PFSK-1 (cell line): ENCODE results near the gene LILRB2.

Experiments
- FOXP2 ChIP-seq: optimal IDR thresholded peaks from 2 replicates; pipeline ENCODE3; 2011; ENCODE audit warnings: borderline replicate concordance, control low read depth, inconsistent platforms; ENCODE audit not compliant: insufficient read depth; ENCODE audit errors: extremely low read length, extremely low read depth
- POLR2AphosphoS5 ChIP-seq: IDR thresholded peaks from 2 replicates; pipeline ENCODE4 v1.6.1; 2012; ENCODE audit warnings: low read depth, mild to moderate bottlenecking, control low read depth, low read length, moderate library complexity
- REST ChIP-seq, 2 experiments: IDR thresholded peaks; 2 replicates each; pipeline versions ENCODE4 v1.6.1 to v1.8.0; 2011 to 2012; ENCODE audit warnings: low read depth in 2 of 2, low read length in 2 of 2, control low read depth in 1 of 2, inconsistent platforms in 1 of 2, mild to moderate bottlenecking in 1 of 2, moderate library complexity in 1 of 2; ENCODE audit not compliant: insufficient read depth in 1 of 2
- SIN3A ChIP-seq: IDR thresholded peaks from 2 replicates; pipeline ENCODE4 v1.6.1; 2012; ENCODE audit warnings: mild to moderate bottlenecking, low read length, moderate library complexity, borderline replicate concordance; ENCODE audit not compliant: insufficient read depth
- TAF1 ChIP-seq: IDR thresholded peaks from 2 replicates; pipeline ENCODE4 v1.6.1; 2012; ENCODE audit warnings: low read length, control low read depth, borderline replicate concordance; ENCODE audit not compliant: insufficient read depth

Gene LILRB2

GRCh38 chr19:54233941-54234340, 47.0 kb downstream of the LILRB2 start:
- no peak for TF ChIP-seq FOXP2
- no peak for TF ChIP-seq REST (IDR thresholded peaks at IDR 0.05; ENCODE audit: insufficient read depth in 1 of 2, low read depth in 2 of 2, low read length in 2 of 2)
- TF ChIP-seq SIN3A: no peak
- no peak for TF ChIP-seq POLR2AphosphoS5
- no peak for TF ChIP-seq TAF1

- TF ChIP-seq FOXP2 (peak; percentile 88), REST (IDR thresholded peaks at IDR 0.05; ENCODE audit: insufficient read depth in 1 of 2, low read depth in 2 of 2, low read length in 2 of 2) (no peak)
Observed at GRCh38 chr19:54231077-54231931, 49.6 kb downstream of the LILRB2 start.

GRCh38 chr19:54230031-54230430, 50.9 kb downstream of the LILRB2 start:
- no peak for TF ChIP-seq TAF1

GRCh38 chr19:54229146-54229545, 51.8 kb downstream of the LILRB2 start:
- no peak for TF ChIP-seq TAF1
- no peak for TF ChIP-seq SIN3A
- no peak for TF ChIP-seq POLR2AphosphoS5
